HEK293 (cell line): ENCODE results near the gene DOK3.

Experiments
- CTCF ChIA-PET: fragments of 350-600 bp; formaldehyde crosslinking; extraction: SDS; loops from one replicate; lab custom pipeline; 2021; ENCODE audit warnings: antibody characterized with exemption; lab: Yijun Ruan, JAX
- POLR2A ChIA-PET: fragments of 300-600 bp; formaldehyde crosslinking; extraction: SDS; loops from one replicate; lab custom pipeline; 2020; ENCODE audit warnings: antibody characterized with exemption, inconsistent platforms; lab: Yijun Ruan, JAX
- H3K27ac ChIP-seq: fragments of 200-500 bp; sonication (Bioruptor generic); 2 replicates; pipeline ENCODE4 v1.5.1; 2014; ENCODE audit warnings: low read depth, low read length, control low read depth, inconsistent platforms; ENCODE audit errors: extremely low read depth
- H3K36me3 ChIP-seq, 2 experiments: fragments of 200-500 bp in 1 of 2; sonication (Bioruptor generic) in 1 of 2; 1 replicate in 1 of 2; 2 replicates in 1 of 2; pipeline ENCODE4 v1.5.1; 2014 to 2017; ENCODE audit warnings: inconsistent platforms in 2 of 2, low read length in 2 of 2; ENCODE audit not compliant: control insufficient read depth in 2 of 2, insufficient read depth in 1 of 2
- H3K4me1 ChIP-seq: fragments of 200-500 bp; sonication (Bioruptor generic); 2 replicates; pipeline ENCODE4 v1.5.1; 2014; ENCODE audit warnings: mild to moderate bottlenecking, low read length, inconsistent platforms; ENCODE audit not compliant: control insufficient read depth, insufficient read depth
- H3K4me3 ChIP-seq: 2 replicates; pipeline ENCODE4 v1.5.1; 2011; ENCODE audit warnings: low read depth, mild to moderate bottlenecking, control low read depth, low read length, moderate library complexity
- H3K9me3 ChIP-seq: fragments of 200-500 bp; sonication (Bioruptor generic); 2 replicates; pipeline ENCODE4 v1.5.1; 2014; ENCODE audit warnings: low read depth, low read length, inconsistent platforms; ENCODE audit not compliant: control insufficient read depth, insufficient read depth
- AEBP2 ChIP-seq: fragments of 450-650 bp; formaldehyde crosslinking; IDR thresholded peaks from 2 replicates; pipeline ENCODE4 v1.5.1; 2016; ENCODE audit warnings: missing biosample characterization, missing genetic modification characterization, borderline replicate concordance
- BCL11A ChIP-seq: fragments of 450-650 bp; formaldehyde crosslinking; IDR thresholded peaks from 2 replicates; pipeline ENCODE4 v1.5.1; 2016; ENCODE audit warnings: low read depth, missing biosample characterization, missing genetic modification characterization
- BCL11B ChIP-seq: fragments of 450-650 bp; formaldehyde crosslinking; IDR thresholded peaks from 2 replicates; pipeline ENCODE4 v1.5.1; 2016; ENCODE audit warnings: low read depth, missing biosample characterization, missing genetic modification characterization
- EGR2 ChIP-seq: fragments of 450-650 bp; formaldehyde crosslinking; IDR thresholded peaks from 2 replicates; pipeline ENCODE4 v1.5.1; 2016; ENCODE audit warnings: low read depth, missing biosample characterization, missing genetic modification characterization
- GLI4 ChIP-seq: fragments of 450-650 bp; formaldehyde crosslinking; IDR thresholded peaks from 2 replicates; pipeline ENCODE4 v1.5.1; 2016; ENCODE audit warnings: missing biosample characterization, missing genetic modification characterization
- GLIS2 ChIP-seq: fragments of 450-650 bp; formaldehyde crosslinking; IDR thresholded peaks from 2 replicates; pipeline ENCODE4 v1.5.1; 2016; ENCODE audit warnings: missing biosample characterization, missing genetic modification characterization
- KLF9 ChIP-seq: fragments of 450-650 bp; formaldehyde crosslinking; IDR thresholded peaks from 2 replicates; pipeline ENCODE4 v1.5.1; 2016; ENCODE audit warnings: missing biosample characterization, missing genetic modification characterization, low read depth
- SP2 ChIP-seq: fragments of 450-650 bp; formaldehyde crosslinking; IDR thresholded peaks from 2 replicates; pipeline ENCODE4 v1.5.1; 2016; ENCODE audit warnings: missing biosample characterization, missing genetic modification characterization
- SP3 ChIP-seq: fragments of 450-650 bp; formaldehyde crosslinking; IDR thresholded peaks from 2 replicates; pipeline ENCODE4 v1.5.1; 2016; ENCODE audit warnings: missing biosample characterization, missing genetic modification characterization
- TCF7L2 ChIP-seq: IDR thresholded peaks from 2 replicates; pipeline ENCODE4 v1.6.1; 2011; ENCODE audit warnings: low read depth, mild to moderate bottlenecking, inconsistent platforms, low read length, moderate library complexity, borderline replicate concordance
- ZBTB48 ChIP-seq: fragments of 450-650 bp; formaldehyde crosslinking; IDR thresholded peaks from 2 replicates; pipeline ENCODE4 v1.5.1; 2016; ENCODE audit warnings: missing biosample characterization, missing genetic modification characterization
- ZFHX2 ChIP-seq: fragments of 450-650 bp; formaldehyde crosslinking; conservative IDR thresholded peaks from 2 replicates; pipeline ENCODE4 v1.5.1; 2016; ENCODE audit warnings: missing biosample characterization, missing genetic modification characterization
- ZNF48 ChIP-seq: fragments of 450-650 bp; formaldehyde crosslinking; IDR thresholded peaks from 2 replicates; pipeline ENCODE4 v1.5.1; 2016; ENCODE audit warnings: missing biosample characterization, missing genetic modification characterization
- ZNF501 ChIP-seq: fragments of 450-650 bp; formaldehyde crosslinking; IDR thresholded peaks from 2 replicates; pipeline ENCODE4 v1.5.1; 2016; ENCODE audit warnings: missing biosample characterization, missing genetic modification characterization
- ZNF624 ChIP-seq: fragments of 450-650 bp; formaldehyde crosslinking; IDR thresholded peaks from 2 replicates; pipeline ENCODE4 v1.5.1; 2017; ENCODE audit warnings: missing biosample characterization, missing genetic modification characterization
- ZNF626 ChIP-seq: fragments of 450-650 bp; sonication (Bioruptor Pico); formaldehyde crosslinking; IDR thresholded peaks from 2 replicates; pipeline ENCODE4 v1.5.1; 2018; ENCODE audit warnings: missing biosample characterization, missing genetic modification characterization, inconsistent platforms
- ZNF658 ChIP-seq: fragments of 450-650 bp; formaldehyde crosslinking; IDR thresholded peaks from 2 replicates; pipeline ENCODE4; 2016; ENCODE audit warnings: missing biosample characterization, missing genetic modification characterization
- ZNF701 ChIP-seq: fragments of 450-650 bp; formaldehyde crosslinking; IDR thresholded peaks from 2 replicates; pipeline ENCODE4 v1.5.1; 2016; ENCODE audit warnings: missing biosample characterization, missing genetic modification characterization
- ZNF768 ChIP-seq: fragments of 450-650 bp; formaldehyde crosslinking; IDR thresholded peaks from 2 replicates; pipeline ENCODE4 v1.5.1; 2018; ENCODE audit warnings: missing biosample characterization, mild to moderate bottlenecking, missing genetic modification characterization
- ZNF776 ChIP-seq: fragments of 450-650 bp; formaldehyde crosslinking; IDR thresholded peaks from 2 replicates; pipeline ENCODE4 v1.5.0; 2017; ENCODE audit warnings: missing biosample characterization, missing genetic modification characterization, borderline replicate concordance
- TF ChIP-seq, protein P1 (sequence below): fragments of 450-650 bp; formaldehyde crosslinking; IDR thresholded peaks from 2 replicates; pipeline ENCODE4 v1.5.1; 2016; ENCODE audit warnings: missing biosample characterization, missing genetic modification characterization
- TF ChIP-seq, protein P2 (sequence below): fragments of 450-650 bp; IDR thresholded peaks from 2 replicates; pipeline ENCODE4 v1.5.1; 2018; ENCODE audit warnings: missing biosample characterization, mild to moderate bottlenecking, missing genetic modification characterization
- TF ChIP-seq, protein P3 (sequence below): fragments of 450-650 bp; formaldehyde crosslinking; IDR thresholded peaks from 2 replicates; pipeline ENCODE4 v1.5.1; 2016; ENCODE audit warnings: missing biosample characterization, missing genetic modification characterization

Gene DOK3

DNA sequence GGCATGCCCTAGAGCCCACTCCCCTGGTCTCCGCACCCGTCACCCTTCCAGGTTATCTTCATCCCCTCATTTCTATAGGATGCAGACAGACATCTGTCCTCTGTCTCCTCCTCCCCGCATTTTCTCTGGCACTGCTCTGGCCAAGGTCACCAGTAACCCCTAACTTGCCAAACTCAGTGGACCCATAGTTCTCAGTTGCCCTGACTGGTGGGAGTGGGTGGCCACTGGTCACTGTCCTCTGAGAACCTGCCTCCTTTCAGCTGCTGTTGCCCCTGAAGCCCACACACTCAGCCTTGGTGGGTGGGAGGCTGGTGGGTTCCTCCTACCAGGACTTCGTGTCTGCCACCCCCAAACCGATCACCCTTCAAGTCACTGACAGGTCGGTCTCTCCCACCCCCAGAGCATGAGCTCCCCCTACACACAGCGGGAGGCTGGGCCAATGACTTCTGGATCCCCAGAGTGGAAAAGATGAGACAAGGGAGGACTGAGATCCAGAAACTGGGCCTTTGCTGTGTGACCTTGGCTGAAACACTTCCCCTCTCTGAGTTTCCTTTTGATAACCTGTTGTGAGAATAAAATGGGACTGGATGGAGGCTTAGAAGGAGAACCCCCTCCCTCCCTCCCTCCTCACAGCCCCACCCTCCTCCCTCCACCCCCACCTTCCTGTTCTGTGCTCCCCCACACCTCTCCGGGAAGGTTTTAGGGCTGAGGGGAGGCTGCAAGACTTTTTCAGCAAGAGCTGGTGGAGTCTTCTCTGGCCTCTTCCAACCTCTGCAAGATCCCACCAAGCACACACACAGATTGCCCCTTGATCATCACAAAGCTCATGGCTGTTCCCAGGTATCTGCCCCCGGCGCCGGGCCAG is 33.8 kb downstream of the DOK3 start:
- Histone ChIP-seq H3K4me3 (no peak overlapping the region), H3K9me3 (no peaks in the 10 kb centered on the region), H3K36me3 (peaks cover 0 to 17% of the 10 kb centered on the region in 2 experiments; a peak in 1 of 3 replicates), H3K27ac (no peak overlapping the region), H3K4me1 (peaks cover 4% of the 10 kb centered on the region)
- TF ChIP-seq BCL11B (tag by site-specific recombination) (peak; percentile 19; the same call in 1 of the 2 replicates), ZNF768 (0 out of 2 replicates have a peak, but pooled peaks have one; percentile 63), EGR2 (tag by site-specific recombination) (peak; percentile 91), GLIS2 (tag by site-specific recombination) (no peak), ZNF624 (tag by site-specific recombination) (no peak), ZNF776 (tag by site-specific recombination) (no peak), ZNF701 (no peak), ZFHX2 (tag by site-specific recombination) (peak; percentile 92), ZNF626 (tag by site-specific recombination) (no peak), AEBP2 (no peak), ZNF658 (no peak), ZNF48 (tag by site-specific recombination) (no peak)
- CTCF ChIA-PET: interaction anchor here (0.6 to 2.8 kb wide), 11 partner anchors 9 to 156 kb away, joined by 3 to 11 read pairs (median 4); no protein-coding TSS in a partner anchor
- POLR2A ChIA-PET: interaction anchor here (0.8 to 8.1 kb wide), 8 partner anchors 10 to 73 kb away, joined by 3 to 106 read pairs (median 4); partner anchors contain the start of gene PDLIM7

GRCh38 chr5:177474846-177475562 is 34.6 kb downstream of the DOK3 start:
- peaks cover 0 to 20% of the 10 kb centered on the region in 2 experiments; a peak in 1 of 3 replicates for H3K36me3 ChIP-seq
- TF ChIP-seq KLF9 (tag by site-specific recombination): peak; percentile 54; the same call in 1 of the 2 replicates
- TF ChIP-seq ZBTB48 (tag by site-specific recombination): peak; percentile 40; the same call in 1 of the 2 replicates
- TF ChIP-seq GLI4: no peak
- no peaks in the 10 kb centered on the region for H3K9me3 ChIP-seq
- ChIA-PET POLR2A (interaction anchor here (1.0 to 7.3 kb wide), 6 partner anchors 10 to 73 kb away, joined by 3 to 102 read pairs (median 5); partner anchors contain the start of gene PDLIM7), CTCF (interaction anchor here (0.6 to 2.5 kb wide), 8 partner anchors 14 to 156 kb away, joined by 3 to 11 read pairs (median 6); no protein-coding TSS in a partner anchor)
- no peak overlapping the region for H3K4me3 ChIP-seq
- no peak overlapping the region for H3K27ac ChIP-seq
- H3K4me1 ChIP-seq: peaks cover 4% of the 10 kb centered on the region

DNA sequence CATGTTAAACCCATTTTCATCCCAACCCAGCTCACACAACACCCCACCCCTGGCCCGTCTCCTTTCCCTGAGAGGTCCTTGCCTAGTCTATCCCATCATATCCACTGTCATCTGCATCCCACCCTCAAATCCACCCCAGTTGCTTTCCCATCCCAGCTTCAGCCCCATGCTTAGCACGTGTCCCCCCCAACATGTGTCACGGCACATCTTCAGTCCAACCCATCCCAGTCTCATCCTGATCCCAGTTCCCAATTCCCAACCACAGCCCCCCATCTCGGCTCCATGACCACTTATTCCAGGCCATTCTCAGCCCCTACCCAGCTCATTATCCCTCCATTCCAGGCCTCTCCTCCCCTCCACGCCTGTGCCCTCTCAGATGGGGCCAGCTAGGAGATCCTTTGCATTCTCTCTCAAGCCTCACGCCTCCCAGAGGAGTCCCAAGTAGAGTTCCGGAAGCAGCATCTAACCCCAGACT is 35.6 kb downstream of the DOK3 start:
- ChIA-PET POLR2A (interaction anchor here (0.7 to 7.3 kb wide), 5 partner anchors 11 to 47 kb away, joined by 3 to 102 read pairs (median 6); partner anchors contain the start of genes GRK6 and PDLIM7), CTCF (interaction anchor here (0.6 to 1.7 kb wide), 5 partner anchors 16 to 100 kb away, joined by 3 to 8 read pairs (median 4); no protein-coding TSS in a partner anchor)
- peaks cover 0 to 23% of the 10 kb centered on the region in 2 experiments; a peak in 1 of 3 replicates for H3K36me3 ChIP-seq
- H3K27ac ChIP-seq: 0 out of 2 replicates have a peak overlapping the region, but pooled peaks have one; percentile 24
- no peak overlapping the region for H3K4me3 ChIP-seq
- H3K4me1 ChIP-seq: peaks cover 4% of the 10 kb centered on the region
- no peaks in the 10 kb centered on the region for H3K9me3 ChIP-seq
- TF ChIP-seq, protein P1, sequence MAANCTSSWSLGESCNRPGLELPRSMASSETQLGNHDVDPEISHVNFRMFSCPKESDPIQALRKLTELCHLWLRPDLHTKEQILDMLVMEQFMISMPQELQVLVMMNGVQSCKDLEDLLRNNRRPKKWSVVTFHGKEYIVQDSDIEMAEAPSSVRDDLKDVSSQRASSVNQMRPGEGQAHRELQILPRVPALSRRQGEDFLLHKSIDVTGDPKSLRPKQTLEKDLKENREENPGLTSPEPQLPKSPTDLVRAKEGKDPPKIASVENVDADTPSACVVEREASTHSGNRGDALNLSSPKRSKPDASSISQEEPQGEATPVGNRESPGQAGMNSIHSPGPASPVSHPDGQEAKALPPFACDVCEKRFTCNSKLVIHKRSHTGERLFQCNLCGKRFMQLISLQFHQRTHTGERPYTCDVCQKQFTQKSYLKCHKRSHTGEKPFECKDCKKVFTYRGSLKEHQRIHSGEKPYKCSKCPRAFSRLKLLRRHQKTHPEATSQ (tag by site-specific recombination): no peak
- TF ChIP-seq, protein P2, sequence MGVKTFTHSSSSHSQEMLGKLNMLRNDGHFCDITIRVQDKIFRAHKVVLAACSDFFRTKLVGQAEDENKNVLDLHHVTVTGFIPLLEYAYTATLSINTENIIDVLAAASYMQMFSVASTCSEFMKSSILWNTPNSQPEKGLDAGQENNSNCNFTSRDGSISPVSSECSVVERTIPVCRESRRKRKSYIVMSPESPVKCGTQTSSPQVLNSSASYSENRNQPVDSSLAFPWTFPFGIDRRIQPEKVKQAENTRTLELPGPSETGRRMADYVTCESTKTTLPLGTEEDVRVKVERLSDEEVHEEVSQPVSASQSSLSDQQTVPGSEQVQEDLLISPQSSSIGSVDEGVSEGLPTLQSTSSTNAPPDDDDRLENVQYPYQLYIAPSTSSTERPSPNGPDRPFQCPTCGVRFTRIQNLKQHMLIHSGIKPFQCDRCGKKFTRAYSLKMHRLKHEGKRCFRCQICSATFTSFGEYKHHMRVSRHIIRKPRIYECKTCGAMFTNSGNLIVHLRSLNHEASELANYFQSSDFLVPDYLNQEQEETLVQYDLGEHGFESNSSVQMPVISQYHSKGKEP (tag by site-specific recombination): no peak
- TF ChIP-seq BCL11A (tag by site-specific recombination): no peak
- no peak for TF ChIP-seq ZNF501 (tag by site-specific recombination)
- TF ChIP-seq SP3 (tag by site-specific recombination): peak; percentile 9; the same call in 1 of the 2 replicates
- peak; percentile 38; the same call in 1 of the 2 replicates for TF ChIP-seq SP2 (tag by site-specific recombination)
- TF ChIP-seq, protein P3, sequence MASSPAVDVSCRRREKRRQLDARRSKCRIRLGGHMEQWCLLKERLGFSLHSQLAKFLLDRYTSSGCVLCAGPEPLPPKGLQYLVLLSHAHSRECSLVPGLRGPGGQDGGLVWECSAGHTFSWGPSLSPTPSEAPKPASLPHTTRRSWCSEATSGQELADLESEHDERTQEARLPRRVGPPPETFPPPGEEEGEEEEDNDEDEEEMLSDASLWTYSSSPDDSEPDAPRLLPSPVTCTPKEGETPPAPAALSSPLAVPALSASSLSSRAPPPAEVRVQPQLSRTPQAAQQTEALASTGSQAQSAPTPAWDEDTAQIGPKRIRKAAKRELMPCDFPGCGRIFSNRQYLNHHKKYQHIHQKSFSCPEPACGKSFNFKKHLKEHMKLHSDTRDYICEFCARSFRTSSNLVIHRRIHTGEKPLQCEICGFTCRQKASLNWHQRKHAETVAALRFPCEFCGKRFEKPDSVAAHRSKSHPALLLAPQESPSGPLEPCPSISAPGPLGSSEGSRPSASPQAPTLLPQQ (tag by site-specific recombination): 0 out of 2 replicates have a peak, but pooled peaks have one; percentile 24
- TF ChIP-seq TCF7L2: no peak
